ENCODE data around the gene FAM117A.

GRCh38 chr17:49705254-49705653 lies 58.7 kb downstream of the FAM117A start:
- TF ChIP-seq, protein P1, sequence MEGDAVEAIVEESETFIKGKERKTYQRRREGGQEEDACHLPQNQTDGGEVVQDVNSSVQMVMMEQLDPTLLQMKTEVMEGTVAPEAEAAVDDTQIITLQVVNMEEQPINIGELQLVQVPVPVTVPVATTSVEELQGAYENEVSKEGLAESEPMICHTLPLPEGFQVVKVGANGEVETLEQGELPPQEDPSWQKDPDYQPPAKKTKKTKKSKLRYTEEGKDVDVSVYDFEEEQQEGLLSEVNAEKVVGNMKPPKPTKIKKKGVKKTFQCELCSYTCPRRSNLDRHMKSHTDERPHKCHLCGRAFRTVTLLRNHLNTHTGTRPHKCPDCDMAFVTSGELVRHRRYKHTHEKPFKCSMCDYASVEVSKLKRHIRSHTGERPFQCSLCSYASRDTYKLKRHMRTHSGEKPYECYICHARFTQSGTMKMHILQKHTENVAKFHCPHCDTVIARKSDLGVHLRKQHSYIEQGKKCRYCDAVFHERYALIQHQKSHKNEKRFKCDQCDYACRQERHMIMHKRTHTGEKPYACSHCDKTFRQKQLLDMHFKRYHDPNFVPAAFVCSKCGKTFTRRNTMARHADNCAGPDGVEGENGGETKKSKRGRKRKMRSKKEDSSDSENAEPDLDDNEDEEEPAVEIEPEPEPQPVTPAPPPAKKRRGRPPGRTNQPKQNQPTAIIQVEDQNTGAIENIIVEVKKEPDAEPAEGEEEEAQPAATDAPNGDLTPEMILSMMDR (IDR thresholded peaks at IDR 0.05): no peak
- no peak for TF ChIP-seq POLR2A (IDR thresholded peaks at IDR 0.05; ENCODE audit: low read length)
- TF ChIP-seq, protein P2, sequence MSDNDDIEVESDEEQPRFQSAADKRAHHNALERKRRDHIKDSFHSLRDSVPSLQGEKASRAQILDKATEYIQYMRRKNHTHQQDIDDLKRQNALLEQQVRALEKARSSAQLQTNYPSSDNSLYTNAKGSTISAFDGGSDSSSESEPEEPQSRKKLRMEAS (IDR thresholded peaks at IDR 0.05): no peak
- TF ChIP-seq, protein P3, sequence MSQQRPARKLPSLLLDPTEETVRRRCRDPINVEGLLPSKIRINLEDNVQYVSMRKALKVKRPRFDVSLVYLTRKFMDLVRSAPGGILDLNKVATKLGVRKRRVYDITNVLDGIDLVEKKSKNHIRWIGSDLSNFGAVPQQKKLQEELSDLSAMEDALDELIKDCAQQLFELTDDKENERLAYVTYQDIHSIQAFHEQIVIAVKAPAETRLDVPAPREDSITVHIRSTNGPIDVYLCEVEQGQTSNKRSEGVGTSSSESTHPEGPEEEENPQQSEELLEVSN (IDR thresholded peaks at IDR 0.05; ENCODE audit: borderline replicate concordance, low read depth): no peak
